Mammary epithelial cell (primary cell): ENCODE results near the gene MLIP.

Source experiments
- EZH2 ChIP-seq: IDR thresholded peaks from 2 replicates; pipeline ENCODE4 v1.6.1; 2012; ENCODE audit warnings: low read length, inconsistent platforms, borderline replicate concordance
- TF ChIP-seq, protein P1 (sequence below), 2 donors: IDR thresholded peaks in 1 of 2; conservative IDR thresholded peaks in 1 of 2; 2 replicates each; pipeline ENCODE4 v1.5.1; 2011 to 2012; ENCODE audit warnings: inconsistent platforms in 2 of 2, low read length in 2 of 2, mild to moderate bottlenecking in 2 of 2, control low read depth in 1 of 2, low read depth in 1 of 2; ENCODE audit not compliant: insufficient read depth in 1 of 2; ENCODE audit errors: extremely low read depth in 1 of 2

DNA sequence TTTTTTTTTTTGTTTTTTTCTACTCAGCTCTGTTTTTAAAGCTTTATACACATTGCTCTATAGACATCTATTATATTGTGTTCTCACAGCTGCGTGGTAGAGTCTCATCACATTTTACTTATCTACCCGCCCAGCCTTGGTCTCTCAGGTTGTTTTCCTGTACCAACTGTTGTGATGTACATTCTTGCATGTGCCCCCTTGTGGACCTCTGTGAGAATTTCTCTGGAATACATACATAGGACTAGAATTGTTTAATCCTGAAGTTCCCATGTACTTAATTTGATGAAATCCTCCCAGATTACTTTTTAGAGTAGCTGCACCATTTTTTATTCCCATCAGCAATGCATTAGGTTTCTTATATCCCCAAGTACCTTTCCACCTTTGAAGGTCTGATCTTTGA lies 156.6 kb downstream of the MLIP start:
- no peak for TF ChIP-seq EZH2
- TF ChIP-seq, protein P1, sequence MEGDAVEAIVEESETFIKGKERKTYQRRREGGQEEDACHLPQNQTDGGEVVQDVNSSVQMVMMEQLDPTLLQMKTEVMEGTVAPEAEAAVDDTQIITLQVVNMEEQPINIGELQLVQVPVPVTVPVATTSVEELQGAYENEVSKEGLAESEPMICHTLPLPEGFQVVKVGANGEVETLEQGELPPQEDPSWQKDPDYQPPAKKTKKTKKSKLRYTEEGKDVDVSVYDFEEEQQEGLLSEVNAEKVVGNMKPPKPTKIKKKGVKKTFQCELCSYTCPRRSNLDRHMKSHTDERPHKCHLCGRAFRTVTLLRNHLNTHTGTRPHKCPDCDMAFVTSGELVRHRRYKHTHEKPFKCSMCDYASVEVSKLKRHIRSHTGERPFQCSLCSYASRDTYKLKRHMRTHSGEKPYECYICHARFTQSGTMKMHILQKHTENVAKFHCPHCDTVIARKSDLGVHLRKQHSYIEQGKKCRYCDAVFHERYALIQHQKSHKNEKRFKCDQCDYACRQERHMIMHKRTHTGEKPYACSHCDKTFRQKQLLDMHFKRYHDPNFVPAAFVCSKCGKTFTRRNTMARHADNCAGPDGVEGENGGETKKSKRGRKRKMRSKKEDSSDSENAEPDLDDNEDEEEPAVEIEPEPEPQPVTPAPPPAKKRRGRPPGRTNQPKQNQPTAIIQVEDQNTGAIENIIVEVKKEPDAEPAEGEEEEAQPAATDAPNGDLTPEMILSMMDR (conservative IDR thresholded peaks at IDR 0.05 in 1 of 2, IDR thresholded peaks at IDR 0.05 in 1 of 2; ENCODE audit: extremely low read depth in 1 of 2, insufficient read depth in 1 of 2, low read depth in 1 of 2, low read length in 2 of 2): peak; percentile 58 to 63
